Activated CD8-positive, alpha-beta T cell treated with anti-CD3 and anti-CD28 coated beads for 36 hours (primary cell): ENCODE measurements around the gene FGFRL1. TPM values are rescaled to one million over a fixed set of nuclear protein-coding genes. Genes with fewer than 3 reads are reported as not detected.
"Not testable (repeated sequence)": the region's sequence is repeated elsewhere in the genome, so short reads cannot be mapped to it uniquely, and the experiment has no call there.

Source experiments
- ATAC-seq: fragments of 200-7000 bp; cut with Tn5 transposase; one replicate; pipeline ENCODE4 v1.10.0; 2021; ENCODE audit warnings: mild to moderate bottlenecking, moderate library complexity
- CTCF ChIA-PET: fragments of 350-600 bp; sonication (Branson Sonifier 250); formaldehyde crosslinking; loops from one replicate; lab custom pipeline; 2021; ENCODE audit warnings: antibody characterized with exemption; lab: Charles Lee
- POLR2A ChIA-PET: fragments of 350-600 bp; sonication (Branson Sonifier 250); formaldehyde crosslinking; loops from one replicate; lab custom pipeline; 2021; ENCODE audit warnings: antibody characterized with exemption; lab: Charles Lee
- DNase-seq: peaks from one replicate; pipeline ENCODE4 v3.0.0-alpha.2; 2020
- H3K27ac Mint-ChIP-seq: one replicate; pipeline ENCODE4 v1.8.0; 2021; ENCODE audit warnings: mild to moderate bottlenecking, mixed read lengths
- H3K27me3 Mint-ChIP-seq: one replicate; pipeline ENCODE4 v1.8.0; 2021; ENCODE audit warnings: mixed read lengths
- H3K36me3 Mint-ChIP-seq: one replicate; pipeline ENCODE4 v1.8.0; 2021; ENCODE audit warnings: low read depth, mixed read lengths
- H3K4me1 Mint-ChIP-seq: one replicate; pipeline ENCODE4 v1.8.0; 2021; ENCODE audit warnings: low read depth, mixed read lengths
- H3K4me3 Mint-ChIP-seq: one replicate; pipeline ENCODE4 v1.8.0; 2021; ENCODE audit warnings: mild to moderate bottlenecking, moderate library complexity, mixed read lengths
- H3K9me3 Mint-ChIP-seq: one replicate; pipeline ENCODE4 v1.8.0; 2021; ENCODE audit warnings: mixed read lengths
- CTCF ChIP-seq: fragments of 200-600 bp; IDR thresholded peaks from one replicate; pipeline ENCODE4 v1.8.0; 2022; ENCODE audit warnings: antibody characterized with exemption, mild to moderate bottlenecking
- intact Hi-C: fragments of 100-400 bp; cut with micrococcal nuclease; formaldehyde crosslinking; loops from one replicate; pipeline ENCODE4 v1.10.0; 2022
- total RNA-seq, 2 experiments: library from RNA; stranded (reverse); gene quantifications; one replicate each; pipeline ENCODE4 v1.2.3, GENCODE V29; 2021

FGFRL1 gene
- total RNA-seq, 2 experiments from 2014 or later = 16.2 to 18.0 TPM

DNA sequence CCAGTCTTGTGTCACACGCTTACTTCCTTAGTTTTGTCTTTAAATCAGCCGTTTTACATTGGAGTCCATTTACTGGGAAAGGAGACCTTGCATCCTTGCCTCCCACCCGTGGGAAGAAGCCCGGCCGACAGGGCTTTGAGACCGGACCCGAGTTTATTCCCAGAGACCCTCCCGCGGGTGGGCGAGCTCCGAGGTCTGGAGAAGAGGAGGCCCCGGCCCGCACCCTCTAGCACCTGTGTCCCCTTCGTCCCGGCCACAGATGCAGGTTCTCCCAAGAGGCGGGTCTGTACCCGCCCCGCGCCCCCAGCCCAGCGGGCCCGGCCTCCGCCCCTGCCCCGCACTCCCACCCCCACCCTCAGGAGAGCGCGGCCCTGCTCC, 14.4 kb upstream of the FGFRL1 start:
- POLR2A ChIA-PET = no interaction called here
- DNase-seq (no peak), ATAC-seq (no peak)
- H3K4me3 Mint-ChIP-seq = no peak overlapping the region
- H3K9me3 Mint-ChIP-seq = no peaks in the 10 kb centered on the region
- CTCF ChIA-PET = no interaction called here
- H3K4me1 Mint-ChIP-seq = no peaks in the 10 kb centered on the region
- no peak for TF ChIP-seq CTCF
- H3K27ac Mint-ChIP-seq = no peak overlapping the region
- H3K36me3 Mint-ChIP-seq = no peaks in the 10 kb centered on the region
- H3K27me3 Mint-ChIP-seq = peaks cover 24% of the 10 kb centered on the region
- intact Hi-C loops = no loop called here

- intact Hi-C loops = no loop called here
- H3K9me3 Mint-ChIP-seq = no peaks in the 10 kb centered on the region
- ATAC-seq = peak; percentile 31
- H3K27ac Mint-ChIP-seq = no peak overlapping the region
- no peak for TF ChIP-seq CTCF
- H3K27me3 Mint-ChIP-seq = peaks cover 27% of the 10 kb centered on the region
- no peaks in the 10 kb centered on the region for H3K4me1 Mint-ChIP-seq
- ChIA-PET POLR2A (no interaction called here), CTCF (no interaction called here)
- DNase-seq = no peak
- H3K36me3 Mint-ChIP-seq = no peaks in the 10 kb centered on the region
- H3K4me3 Mint-ChIP-seq = no peak overlapping the region
Measured at GRCh38 chr4:997375-998071, 13.9 kb upstream of the FGFRL1 start.

GRCh38 chr4:998096-998691, 13.2 kb upstream of the FGFRL1 start:
- Mint-ChIP-seq H3K4me1 (no peaks in the 10 kb centered on the region), H3K27me3 (peaks cover 27% of the 10 kb centered on the region), H3K36me3 (no peaks in the 10 kb centered on the region), H3K27ac (no peak overlapping the region), H3K4me3 (no peak overlapping the region), H3K9me3 (no peaks in the 10 kb centered on the region)
- DNase-seq (no peak), ATAC-seq (no peak)
- intact Hi-C loops = no loop called here
- ChIA-PET POLR2A (no interaction called here), CTCF (interaction anchor here (0.9 kb wide), 1 partner anchor 11 kb away, joined by 3 read pairs; no protein-coding TSS in a partner anchor)
- no peak for TF ChIP-seq CTCF

DNA sequence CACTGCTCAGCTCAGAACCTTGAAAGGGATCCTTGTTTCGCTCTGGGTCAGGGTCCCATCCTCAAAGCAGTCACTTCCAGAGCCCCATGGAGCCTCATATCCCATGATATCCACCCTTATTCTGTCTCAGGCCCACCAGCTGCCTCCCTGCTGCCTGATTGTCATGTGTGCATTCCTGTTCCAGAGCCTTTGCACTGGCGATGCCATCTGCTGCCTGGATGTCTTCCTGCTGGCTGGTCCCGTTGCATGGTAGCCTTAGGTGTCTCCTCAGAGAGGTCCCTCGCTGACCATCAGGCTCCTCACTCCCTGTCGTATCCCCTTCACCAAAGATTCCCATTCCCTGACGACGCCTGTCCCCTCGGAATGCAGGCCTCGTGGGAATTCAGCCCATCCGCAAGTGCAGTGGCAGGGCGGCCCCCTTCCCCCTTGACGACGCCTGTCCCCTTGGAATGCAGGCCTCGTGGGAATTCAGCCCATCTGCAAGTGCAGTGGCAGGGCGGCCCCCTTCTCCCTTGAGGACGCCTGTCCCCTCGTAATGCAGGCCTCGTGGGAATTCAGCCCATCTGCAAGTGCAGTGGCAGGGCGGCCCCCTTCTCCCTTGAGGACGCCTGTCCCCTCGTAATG, 12.1 kb upstream of the FGFRL1 start:
- peaks cover 32% of the 10 kb centered on the region for H3K27me3 Mint-ChIP-seq
- POLR2A ChIA-PET, H3K27ac Mint-ChIP-seq, DNase-seq, H3K9me3 Mint-ChIP-seq, H3K4me1 Mint-ChIP-seq, ATAC-seq, H3K36me3 Mint-ChIP-seq, intact Hi-C loops, H3K4me3 Mint-ChIP-seq: not testable (repeated sequence)
- CTCF ChIA-PET = interaction anchor here (0.9 kb wide), 1 partner anchor 12 kb away, joined by 3 read pairs; no protein-coding TSS in a partner anchor

DNA sequence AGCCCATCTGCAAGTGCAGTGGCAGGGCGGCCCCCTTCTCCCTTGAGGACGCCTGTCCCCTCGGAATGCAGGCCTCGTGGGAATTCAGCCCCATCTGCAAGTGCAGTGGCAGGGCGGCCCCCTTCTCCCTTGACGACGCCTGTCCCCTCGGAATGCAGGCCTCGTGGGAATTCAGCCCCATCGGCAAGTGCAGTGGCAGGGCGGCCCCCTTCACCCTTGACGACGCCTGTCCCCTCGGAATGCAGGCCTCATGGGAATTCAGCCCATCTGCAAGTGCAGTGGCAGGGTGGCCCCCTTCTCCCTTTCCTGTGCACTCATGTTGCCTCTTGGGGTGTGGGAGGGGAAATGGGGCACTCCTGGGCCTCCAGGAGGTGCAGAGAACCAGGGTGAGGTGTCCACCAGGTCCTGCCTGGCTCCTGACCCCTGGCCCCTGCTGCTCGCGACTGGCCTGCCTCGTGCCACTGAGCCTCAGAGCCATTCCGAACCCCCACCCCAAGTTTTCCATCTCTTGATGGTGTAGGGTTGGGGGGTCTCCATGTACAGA, 11.5 kb upstream of the FGFRL1 start:
- Mint-ChIP-seq H3K36me3 (no peaks in the 10 kb centered on the region), H3K9me3 (no peaks in the 10 kb centered on the region), H3K4me3 (no peak overlapping the region), H3K27me3 (peaks cover 37% of the 10 kb centered on the region), H3K27ac (no peak overlapping the region), H3K4me1 (no peaks in the 10 kb centered on the region)
- no peak for TF ChIP-seq CTCF
- ChIA-PET CTCF (no interaction called here), POLR2A (no interaction called here)
- intact Hi-C loops = no loop called here
- ATAC-seq (no peak), DNase-seq (no peak)
